ENCODE measurements around the gene MTR. TPM values are rescaled to one million over a fixed set of nuclear protein-coding genes. Genes with fewer than 3 reads are reported as not detected.

MTR gene
- total RNA-seq, 4 donors from 2014 or later, result 16.3 to 34.0 (median 24.2) TPM

DNA sequence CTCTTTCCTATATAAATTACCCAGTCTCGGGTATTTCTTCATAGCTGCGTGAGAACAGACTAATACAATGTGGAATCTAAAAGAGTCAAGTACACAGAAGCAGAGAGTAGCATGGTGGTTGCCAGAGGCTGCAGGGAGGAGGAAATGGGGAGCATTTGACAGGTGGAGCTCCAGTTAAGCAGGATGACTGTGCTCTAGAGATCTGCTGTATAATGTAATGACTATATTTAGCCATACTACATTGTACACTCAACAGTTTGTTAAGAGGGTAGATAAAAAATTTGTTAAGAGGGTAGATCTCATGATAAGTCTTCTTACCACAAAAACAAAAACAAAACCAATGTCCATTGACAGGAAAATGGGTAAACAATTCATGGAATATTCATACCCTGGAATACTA is 127.1 kb downstream of the MTR start:
- intact Hi-C loops (cut with DNase I; ENCODE audit: low total_unique reads), result no loop called here
- DNase-seq (ENCODE audit: low spot score in 2 of 2), result no peak
- H3K4me3 ChIP-seq (ENCODE audit: low read depth, poor library complexity, severe bottlenecking), result no peak overlapping the region
- TF ChIP-seq, protein P1, sequence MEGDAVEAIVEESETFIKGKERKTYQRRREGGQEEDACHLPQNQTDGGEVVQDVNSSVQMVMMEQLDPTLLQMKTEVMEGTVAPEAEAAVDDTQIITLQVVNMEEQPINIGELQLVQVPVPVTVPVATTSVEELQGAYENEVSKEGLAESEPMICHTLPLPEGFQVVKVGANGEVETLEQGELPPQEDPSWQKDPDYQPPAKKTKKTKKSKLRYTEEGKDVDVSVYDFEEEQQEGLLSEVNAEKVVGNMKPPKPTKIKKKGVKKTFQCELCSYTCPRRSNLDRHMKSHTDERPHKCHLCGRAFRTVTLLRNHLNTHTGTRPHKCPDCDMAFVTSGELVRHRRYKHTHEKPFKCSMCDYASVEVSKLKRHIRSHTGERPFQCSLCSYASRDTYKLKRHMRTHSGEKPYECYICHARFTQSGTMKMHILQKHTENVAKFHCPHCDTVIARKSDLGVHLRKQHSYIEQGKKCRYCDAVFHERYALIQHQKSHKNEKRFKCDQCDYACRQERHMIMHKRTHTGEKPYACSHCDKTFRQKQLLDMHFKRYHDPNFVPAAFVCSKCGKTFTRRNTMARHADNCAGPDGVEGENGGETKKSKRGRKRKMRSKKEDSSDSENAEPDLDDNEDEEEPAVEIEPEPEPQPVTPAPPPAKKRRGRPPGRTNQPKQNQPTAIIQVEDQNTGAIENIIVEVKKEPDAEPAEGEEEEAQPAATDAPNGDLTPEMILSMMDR (IDR thresholded peaks at IDR 0.05), result no peak
- TF ChIP-seq POLR2A (IDR thresholded peaks at IDR 0.05), result no peak
- 90 to 95% methylated on average over 2 of the region's 2 CpGs for WGBS, 2 donors

DNA sequence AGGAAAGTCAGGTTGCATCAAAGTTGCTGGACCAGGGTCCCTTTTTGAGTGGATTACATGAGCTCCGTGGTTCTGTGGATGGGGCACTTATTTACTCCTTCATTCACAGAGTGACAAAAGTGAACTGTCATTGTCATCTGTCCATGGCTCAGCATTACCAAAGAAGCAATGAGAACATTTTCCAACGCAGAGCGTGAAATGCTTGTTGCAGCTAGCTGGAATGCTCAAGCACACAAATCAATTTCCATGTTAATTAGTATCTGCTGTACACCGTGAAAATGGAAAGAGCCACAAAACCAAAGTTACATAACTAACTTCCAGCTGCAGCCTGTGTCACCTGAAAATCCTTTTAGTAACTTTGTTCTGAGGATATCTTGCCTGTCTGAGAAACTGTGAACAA is 130.3 kb downstream of the MTR start:
- intact Hi-C loops (cut with DNase I; ENCODE audit: low total_unique reads), result no loop called here
- no peak overlapping the region for H3K4me3 ChIP-seq (ENCODE audit: low read depth, poor library complexity, severe bottlenecking)
- TF ChIP-seq POLR2A (IDR thresholded peaks at IDR 0.05), result no peak
- TF ChIP-seq, protein P1 (IDR thresholded peaks at IDR 0.05), result no peak
- 51 to 72% methylated on average over 4 of the region's 4 CpGs for WGBS, 2 donors
- no peak for DNase-seq (ENCODE audit: low spot score in 2 of 2)

- DNase-seq (ENCODE audit: low spot score in 2 of 2), result no peak
- no peak overlapping the region for H3K4me3 ChIP-seq (ENCODE audit: low read depth, poor library complexity, severe bottlenecking)
- WGBS, 2 donors, result 81 to 85% methylated on average over 4 of the region's 4 CpGs
- intact Hi-C loops (cut with DNase I; ENCODE audit: low total_unique reads), result no loop called here
- no peak for TF ChIP-seq POLR2A (IDR thresholded peaks at IDR 0.05)
- TF ChIP-seq, protein P1 (IDR thresholded peaks at IDR 0.05), result no peak
Measured at GRCh38 chr1:236930503-236930902, 135.4 kb downstream of the MTR start.

DNA sequence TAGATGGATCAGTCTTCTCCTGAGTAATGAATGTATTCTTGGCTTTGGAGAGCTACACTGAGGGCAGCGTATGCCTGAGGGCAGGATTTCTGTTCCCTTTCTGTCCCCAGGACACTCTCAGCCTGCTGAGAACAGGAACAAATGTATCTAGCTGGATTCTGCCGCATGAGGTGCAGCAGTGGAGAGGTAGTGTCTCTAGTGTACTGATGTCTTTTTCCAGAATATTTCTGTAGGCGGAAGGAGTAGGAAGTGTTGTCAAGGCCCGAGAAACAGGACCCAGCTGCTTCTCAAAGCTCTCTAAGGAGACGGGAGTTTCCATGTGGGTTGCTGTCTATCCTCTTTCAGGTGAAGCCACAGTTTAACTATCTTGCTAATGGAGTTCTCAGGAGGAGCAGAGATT is 143.7 kb downstream of the MTR start:
- no peak for TF ChIP-seq POLR2A (IDR thresholded peaks at IDR 0.05)
- TF ChIP-seq, protein P1 (IDR thresholded peaks at IDR 0.05), result no peak
- 73 to 74% methylated on average over 5 of the region's 5 CpGs for WGBS, 2 donors
- no peak for DNase-seq (ENCODE audit: low spot score in 2 of 2)
- H3K4me3 ChIP-seq (ENCODE audit: low read depth, poor library complexity, severe bottlenecking), result no peak overlapping the region
- intact Hi-C loops (cut with DNase I; ENCODE audit: low total_unique reads), result no loop called here

GRCh38 chr1:236942431-236942830 is 147.3 kb downstream of the MTR start:
- TF ChIP-seq POLR2A (IDR thresholded peaks at IDR 0.05), result no peak
- intact Hi-C loops (cut with DNase I; ENCODE audit: low total_unique reads), result no loop called here
- H3K4me3 ChIP-seq (ENCODE audit: low read depth, poor library complexity, severe bottlenecking), result no peak overlapping the region
- DNase-seq (ENCODE audit: low spot score in 2 of 2), result peak in 1 of 2 donors; percentile 62

DNA sequence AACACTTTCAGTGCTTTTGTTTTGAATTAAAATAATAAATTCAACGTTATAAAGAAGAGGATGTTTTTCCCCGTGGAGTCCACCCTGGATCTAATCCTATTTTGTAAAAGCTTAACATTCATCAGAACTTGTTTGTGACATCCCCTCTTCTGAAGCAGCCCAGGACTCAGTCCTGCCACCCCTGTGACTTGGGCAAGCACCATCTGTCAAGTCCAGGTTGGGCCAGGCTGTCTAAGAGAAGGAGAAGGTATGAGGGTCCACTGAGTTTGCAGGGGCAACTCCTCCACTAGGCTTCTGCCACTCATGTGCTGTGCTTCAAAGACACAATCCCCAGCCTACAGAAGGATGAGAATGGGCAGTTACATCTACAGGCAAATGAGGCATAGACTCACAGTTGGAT is 149.5 kb downstream of the MTR start:
- TF ChIP-seq POLR2A (IDR thresholded peaks at IDR 0.05), result no peak
- TF ChIP-seq, protein P1 (IDR thresholded peaks at IDR 0.05), result no peak
- no peak overlapping the region for H3K4me3 ChIP-seq (ENCODE audit: low read depth, poor library complexity, severe bottlenecking)
- peak in 1 of 2 donors; percentile 50 for DNase-seq (ENCODE audit: low spot score in 2 of 2)
- intact Hi-C loops (cut with DNase I; ENCODE audit: low total_unique reads), result no loop called here
- 51 to 53% methylated on average over 2 of the region's 2 CpGs for WGBS, 2 donors

All from lower leg skin (tissue), 4 donors.